GM11168 (cell line): ENCODE results near the gene PBX4.

ENCODE experiments used
- in situ Hi-C: fragments of 300-500 bp; cut with MboI; formaldehyde crosslinking; loops from one replicate; pipeline ENCODE4 v1.12.0; 2022; ENCODE audit warnings: low sequenced_read_pairs; ENCODE audit not compliant: unreplicated experiment

Gene PBX4

GRCh38 chr19:19595171-19595701, 23.3 kb downstream of the PBX4 start:
- in situ Hi-C loops: no loop called here

GRCh38 chr19:19594381-19594780, 24.1 kb downstream of the PBX4 start:
- in situ Hi-C loops: no loop called here

GRCh38 chr19:19592690-19593089, 25.8 kb downstream of the PBX4 start:
- in situ Hi-C loops: no loop called here

- in situ Hi-C loops: no loop called here
Measured at GRCh38 chr19:19591133-19591825, 27.2 kb downstream of the PBX4 start.

GRCh38 chr19:19588546-19588945, 29.9 kb downstream of the PBX4 start:
- in situ Hi-C loops: no loop called here

- in situ Hi-C loops: no loop called here
Measured at GRCh38 chr19:19587771-19588170, 30.7 kb downstream of the PBX4 start.

GRCh38 chr19:19584356-19584755, 34.1 kb downstream of the PBX4 start:
- in situ Hi-C loops: no loop called here

- in situ Hi-C loops: no loop called here
Measured at GRCh38 chr19:19582471-19582870, 36.0 kb downstream of the PBX4 start.

- in situ Hi-C loops: no loop called here
Measured at GRCh38 chr19:19581391-19581790, 37.1 kb downstream of the PBX4 start.

- in situ Hi-C loops: no loop called here
Measured at GRCh38 chr19:19580418-19580817, 38.1 kb downstream of the PBX4 start.

GRCh38 chr19:19579533-19580361, 38.7 kb downstream of the PBX4 start:
- in situ Hi-C loops: no loop called here

- in situ Hi-C loops: no loop called here
Measured at GRCh38 chr19:19578252-19578651, 40.2 kb downstream of the PBX4 start.

- in situ Hi-C loops: no loop called here
Measured at GRCh38 chr19:19575411-19575810, 43.1 kb downstream of the PBX4 start.

GRCh38 chr19:19571071-19571786, 47.3 kb downstream of the PBX4 start:
- in situ Hi-C loops: no loop called here

- in situ Hi-C loops: no loop called here
Measured at GRCh38 chr19:19570571-19570970, 47.9 kb downstream of the PBX4 start.

- in situ Hi-C loops: no loop called here
Measured at GRCh38 chr19:19568802-19569756, 49.4 kb downstream of the PBX4 start.

GRCh38 chr19:19567391-19567790, 51.1 kb downstream of the PBX4 start:
- in situ Hi-C loops: no loop called here

- in situ Hi-C loops: no loop called here
Measured at GRCh38 chr19:19566306-19566705, 52.2 kb downstream of the PBX4 start.

- in situ Hi-C loops: no loop called here
Measured at GRCh38 chr19:19563348-19563848, 55.1 kb downstream of the PBX4 start.
